ENCODE results near the gene SLCO3A1.

SLCO3A1 gene

GRCh38 chr15:91882858-91883586, 29.5 kb downstream of the SLCO3A1 start:
- in situ Hi-C loops (cut with MboI; ENCODE audit: low pct_unique_long_range_greater_than_20kb, low sequenced_read_pairs, unreplicated experiment) = no loop called here
- TF ChIP-seq CTCF (IDR thresholded peaks at IDR 0.05; ENCODE audit: extremely low read depth, insufficient read depth, missing control alignments) = no peak
- DNase-seq (ENCODE audit: low spot score) = no peak

GRCh38 chr15:91884606-91885005, 31.1 kb downstream of the SLCO3A1 start:
- TF ChIP-seq CTCF (IDR thresholded peaks at IDR 0.05; ENCODE audit: extremely low read depth, insufficient read depth, missing control alignments) = no peak
- DNase-seq (ENCODE audit: low spot score) = no peak
- in situ Hi-C loops (cut with MboI; ENCODE audit: low pct_unique_long_range_greater_than_20kb, low sequenced_read_pairs, unreplicated experiment) = no loop called here

GRCh38 chr15:91885054-91885453, 31.5 kb downstream of the SLCO3A1 start:
- in situ Hi-C loops (cut with MboI; ENCODE audit: low pct_unique_long_range_greater_than_20kb, low sequenced_read_pairs, unreplicated experiment) = no loop called here
- DNase-seq (ENCODE audit: low spot score) = no peak
- TF ChIP-seq CTCF (IDR thresholded peaks at IDR 0.05; ENCODE audit: extremely low read depth, insufficient read depth, missing control alignments) = no peak

GRCh38 chr15:91885714-91886270, 32.3 kb downstream of the SLCO3A1 start:
- no peak for TF ChIP-seq CTCF (IDR thresholded peaks at IDR 0.05; ENCODE audit: extremely low read depth, insufficient read depth, missing control alignments)
- no peak for DNase-seq (ENCODE audit: low spot score)
- in situ Hi-C loops (cut with MboI; ENCODE audit: low pct_unique_long_range_greater_than_20kb, low sequenced_read_pairs, unreplicated experiment) = no loop called here

- in situ Hi-C loops (cut with MboI; ENCODE audit: low pct_unique_long_range_greater_than_20kb, low sequenced_read_pairs, unreplicated experiment) = no loop called here
- TF ChIP-seq CTCF (IDR thresholded peaks at IDR 0.05; ENCODE audit: extremely low read depth, insufficient read depth, missing control alignments) = no peak
- DNase-seq (ENCODE audit: low spot score) = no peak
Observed at GRCh38 chr15:91886878-91887277, 33.4 kb downstream of the SLCO3A1 start.

- in situ Hi-C loops (cut with MboI; ENCODE audit: low pct_unique_long_range_greater_than_20kb, low sequenced_read_pairs, unreplicated experiment) = no loop called here
- TF ChIP-seq CTCF (IDR thresholded peaks at IDR 0.05; ENCODE audit: extremely low read depth, insufficient read depth, missing control alignments) = no peak
- no peak for DNase-seq (ENCODE audit: low spot score)
Observed at GRCh38 chr15:91887321-91887720, 33.8 kb downstream of the SLCO3A1 start.

All from GM13977 (cell line).